Type B pancreatic cell (in vitro differentiated cells): ENCODE measurements around the gene CYFIP2. TPM values are rescaled to one million over a fixed set of nuclear protein-coding genes. Genes with fewer than 3 reads are reported as not detected.
A peak's percentile ranks its signal among the peaks of the same experiment; 100 is the strongest.

Source experiments
- DNase-seq: peaks from one replicate; pipeline ENCODE4 v3.0.0; 2021; ENCODE audit warnings: mixed read lengths; ENCODE audit not compliant: unreplicated experiment; ENCODE audit errors: extremely low spot score
- H3K27ac Mint-ChIP-seq: 2 replicates; pipeline ENCODE4 v1.8.0; 2021; ENCODE audit warnings: mild to moderate bottlenecking, mixed read lengths
- H3K27me3 Mint-ChIP-seq: 2 replicates; pipeline ENCODE4 v1.8.0; 2021; ENCODE audit warnings: mixed read lengths
- H3K36me3 Mint-ChIP-seq: 2 replicates; pipeline ENCODE4 v1.8.0; 2021; ENCODE audit warnings: mixed read lengths
- H3K4me1 Mint-ChIP-seq: one replicate; pipeline ENCODE4 v1.8.0; 2021; ENCODE audit warnings: mixed read lengths; ENCODE audit not compliant: unreplicated experiment
- H3K4me3 Mint-ChIP-seq: 2 replicates; pipeline ENCODE4 v1.8.0; 2021; ENCODE audit warnings: mild to moderate bottlenecking, mixed read lengths
- H3K9me3 Mint-ChIP-seq: 2 replicates; pipeline ENCODE4 v1.8.0; 2021; ENCODE audit warnings: mixed read lengths
- total RNA-seq: library from RNA; stranded (reverse); gene quantifications from 2 replicates; pipeline ENCODE4 v1.2.1, GENCODE V29; 2021; ENCODE audit warnings: low replicate concordance
- TF ChIP-seq, protein P1 (sequence below): fragments of 200-600 bp; sonication (generic); conservative IDR thresholded peaks from 2 replicates; pipeline ENCODE4 v1.5.0; 2021; ENCODE audit warnings: antibody characterized with exemption, mild to moderate bottlenecking

Gene CYFIP2
- total RNA-seq, 1 donor from 2014 or later: 61.4 TPM

DNA sequence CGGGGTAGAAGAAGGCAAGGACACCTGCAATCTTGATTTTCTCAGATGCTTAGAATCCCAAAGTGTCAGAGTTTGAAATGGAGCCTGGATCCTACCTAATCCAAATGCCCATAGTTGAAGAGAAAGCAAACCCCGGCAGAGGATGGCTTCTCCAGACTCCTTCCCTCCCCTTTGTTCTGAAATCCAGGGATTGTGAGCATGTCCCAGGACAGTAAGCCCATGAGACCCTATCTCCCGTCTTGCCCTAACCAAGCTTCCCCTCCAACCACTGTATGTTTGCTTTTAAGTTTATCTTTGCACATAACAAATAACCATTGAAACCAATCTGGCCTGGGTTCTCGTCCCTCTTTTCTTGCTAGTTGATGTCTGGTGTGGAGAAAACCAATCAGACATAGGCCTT is 115.8 kb downstream of the CYFIP2 start:
- H3K36me3 Mint-ChIP-seq: peaks cover 35% of the 10 kb centered on the region
- H3K27ac Mint-ChIP-seq: no peak overlapping the region
- TF ChIP-seq, protein P1, sequence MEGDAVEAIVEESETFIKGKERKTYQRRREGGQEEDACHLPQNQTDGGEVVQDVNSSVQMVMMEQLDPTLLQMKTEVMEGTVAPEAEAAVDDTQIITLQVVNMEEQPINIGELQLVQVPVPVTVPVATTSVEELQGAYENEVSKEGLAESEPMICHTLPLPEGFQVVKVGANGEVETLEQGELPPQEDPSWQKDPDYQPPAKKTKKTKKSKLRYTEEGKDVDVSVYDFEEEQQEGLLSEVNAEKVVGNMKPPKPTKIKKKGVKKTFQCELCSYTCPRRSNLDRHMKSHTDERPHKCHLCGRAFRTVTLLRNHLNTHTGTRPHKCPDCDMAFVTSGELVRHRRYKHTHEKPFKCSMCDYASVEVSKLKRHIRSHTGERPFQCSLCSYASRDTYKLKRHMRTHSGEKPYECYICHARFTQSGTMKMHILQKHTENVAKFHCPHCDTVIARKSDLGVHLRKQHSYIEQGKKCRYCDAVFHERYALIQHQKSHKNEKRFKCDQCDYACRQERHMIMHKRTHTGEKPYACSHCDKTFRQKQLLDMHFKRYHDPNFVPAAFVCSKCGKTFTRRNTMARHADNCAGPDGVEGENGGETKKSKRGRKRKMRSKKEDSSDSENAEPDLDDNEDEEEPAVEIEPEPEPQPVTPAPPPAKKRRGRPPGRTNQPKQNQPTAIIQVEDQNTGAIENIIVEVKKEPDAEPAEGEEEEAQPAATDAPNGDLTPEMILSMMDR: no peak
- no peak overlapping the region for H3K4me3 Mint-ChIP-seq
- H3K27me3 Mint-ChIP-seq: no peaks in the 10 kb centered on the region
- DNase-seq: no peak
- H3K9me3 Mint-ChIP-seq: no peaks in the 10 kb centered on the region
- peaks cover 23% of the 10 kb centered on the region for H3K4me1 Mint-ChIP-seq

DNA sequence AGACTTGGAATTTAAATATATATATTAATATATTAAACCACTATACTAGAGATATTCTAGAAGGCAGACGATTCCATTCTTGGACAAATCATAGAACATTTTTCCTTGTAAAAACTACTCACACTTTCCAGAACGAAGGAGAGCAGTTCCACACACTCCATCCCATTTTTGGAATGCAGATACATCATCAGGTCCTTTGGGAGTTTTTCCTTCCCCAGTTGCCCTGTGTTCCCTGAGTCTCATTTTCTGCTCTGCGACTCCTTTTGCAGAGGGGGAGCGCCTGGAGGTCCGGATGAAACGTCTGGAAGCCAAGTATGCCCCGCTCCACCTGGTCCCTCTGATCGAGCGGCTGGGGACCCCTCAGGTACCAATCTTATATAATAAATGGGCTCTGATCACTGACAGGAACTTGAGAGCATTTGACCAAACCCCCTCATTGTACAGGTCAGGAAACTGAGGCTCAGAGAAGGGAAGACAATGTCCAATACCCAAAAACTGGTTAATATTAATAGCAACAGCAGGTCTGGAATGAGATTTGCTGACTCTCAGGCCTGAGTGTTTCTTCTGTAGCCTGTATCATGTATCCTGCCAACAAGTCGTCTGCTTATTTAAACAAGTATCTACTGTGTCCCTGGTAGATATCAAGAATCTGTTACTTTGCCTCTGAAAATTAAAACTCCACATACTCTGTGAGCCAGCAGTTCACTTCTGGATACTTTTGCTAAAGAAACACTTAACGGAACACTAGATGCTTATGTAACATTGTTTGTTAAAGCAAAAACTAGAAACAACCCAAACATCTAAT is 117.3 kb downstream of the CYFIP2 start:
- no peaks in the 10 kb centered on the region for H3K9me3 Mint-ChIP-seq
- no peak overlapping the region for H3K4me3 Mint-ChIP-seq
- H3K27me3 Mint-ChIP-seq: no peaks in the 10 kb centered on the region
- peaks cover 34% of the 10 kb centered on the region for H3K4me1 Mint-ChIP-seq
- TF ChIP-seq, protein P1: no peak
- DNase-seq: no peak
- H3K36me3 Mint-ChIP-seq: peaks cover 22% of the 10 kb centered on the region
- no peak overlapping the region for H3K27ac Mint-ChIP-seq

DNA sequence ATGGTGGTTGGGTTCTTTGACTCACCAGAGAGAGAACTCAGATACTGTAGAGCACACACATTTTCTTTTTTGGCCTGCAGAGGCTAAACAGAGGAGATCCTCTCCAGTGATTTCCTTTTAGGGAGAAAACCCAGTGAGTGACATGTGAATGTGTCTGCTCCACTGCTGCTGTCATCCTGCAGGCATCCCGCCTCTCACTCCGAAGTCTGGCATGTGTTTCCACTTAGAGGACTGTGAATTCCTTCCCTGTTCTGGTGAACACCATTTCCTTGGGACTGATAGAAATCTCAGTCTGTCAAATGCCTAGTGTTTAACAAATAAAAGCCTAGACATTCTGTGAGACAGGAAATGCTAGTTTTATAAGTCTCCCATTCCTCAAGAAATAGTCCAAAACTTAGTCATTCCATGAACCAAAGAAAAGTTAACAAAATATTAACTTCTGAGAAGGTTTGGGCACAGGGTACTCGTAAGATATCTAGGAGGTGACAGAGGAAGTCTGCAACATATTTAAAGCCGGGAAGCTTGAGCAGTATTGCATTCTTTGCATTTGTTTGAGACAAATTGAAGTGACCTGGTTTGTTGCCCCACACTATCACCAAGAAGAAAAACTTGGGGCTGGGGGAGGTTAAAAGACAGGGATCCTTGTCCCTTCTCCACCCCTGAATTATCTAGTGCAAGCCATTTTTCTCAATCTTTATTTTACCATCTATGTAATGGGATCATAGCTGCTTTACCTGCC is 119.2 kb downstream of the CYFIP2 start:
- H3K4me3 Mint-ChIP-seq: no peak overlapping the region
- H3K4me1 Mint-ChIP-seq: peaks cover 34% of the 10 kb centered on the region
- no peaks in the 10 kb centered on the region for H3K9me3 Mint-ChIP-seq
- no peak for DNase-seq
- peak overlapping the region; percentile 70 for H3K27ac Mint-ChIP-seq
- no peaks in the 10 kb centered on the region for H3K27me3 Mint-ChIP-seq
- TF ChIP-seq, protein P1: no peak
- H3K36me3 Mint-ChIP-seq: peaks cover 21% of the 10 kb centered on the region

DNA sequence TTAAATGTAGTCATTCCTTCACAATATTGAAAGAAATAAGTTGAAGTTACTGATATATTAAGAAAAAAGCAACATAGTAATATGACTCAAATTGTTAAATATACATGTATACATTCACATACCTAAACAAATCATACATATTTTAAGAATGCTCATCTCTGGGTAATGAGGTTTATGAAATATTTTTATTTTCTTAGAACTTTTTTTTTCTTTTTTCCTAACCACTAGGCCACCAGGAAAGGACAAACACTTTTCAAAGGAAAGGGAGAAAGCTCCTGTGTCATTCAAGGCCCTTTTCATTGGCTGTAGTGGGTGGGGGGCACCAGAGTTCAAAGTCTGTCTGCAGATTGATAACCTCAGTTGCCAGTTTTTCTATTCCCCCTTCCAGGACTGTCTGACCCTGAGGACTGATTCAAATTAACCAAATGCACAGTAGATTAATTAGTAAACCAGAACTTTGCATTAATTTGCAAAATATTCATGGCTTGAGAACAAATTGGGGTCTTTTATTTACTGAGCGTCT is 121.2 kb downstream of the CYFIP2 start:
- Mint-ChIP-seq H3K36me3 (peaks cover 23% of the 10 kb centered on the region), H3K4me1 (peaks cover 39% of the 10 kb centered on the region), H3K27ac (no peak overlapping the region), H3K9me3 (no peaks in the 10 kb centered on the region), H3K4me3 (no peak overlapping the region), H3K27me3 (no peaks in the 10 kb centered on the region)
- no peak for DNase-seq
- TF ChIP-seq, protein P1: no peak

DNA sequence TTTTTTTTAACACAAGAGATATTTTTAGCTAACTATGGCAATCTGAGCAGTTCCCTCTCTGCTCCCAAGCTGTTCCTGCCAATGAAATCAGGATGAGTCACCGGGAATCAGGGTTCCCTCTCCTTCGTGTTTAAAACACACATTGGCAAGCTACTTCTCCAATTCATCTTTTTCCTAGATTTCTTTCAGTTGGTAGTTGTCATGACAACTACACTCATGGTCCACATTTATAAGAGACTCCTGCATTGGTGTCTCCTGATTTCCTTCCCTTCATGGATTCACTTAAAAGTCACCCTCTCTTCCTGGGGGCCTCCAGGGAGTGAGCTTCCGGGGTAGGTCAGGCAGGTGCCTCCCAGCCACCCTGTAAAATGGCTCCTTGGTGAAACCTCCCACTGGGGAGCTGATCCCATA is 121.8 kb downstream of the CYFIP2 start:
- TF ChIP-seq, protein P1: no peak
- Mint-ChIP-seq H3K36me3 (peaks cover 29% of the 10 kb centered on the region), H3K27me3 (no peaks in the 10 kb centered on the region), H3K4me3 (no peak overlapping the region), H3K9me3 (no peaks in the 10 kb centered on the region), H3K27ac (peak overlapping the region; percentile 11), H3K4me1 (peaks cover 39% of the 10 kb centered on the region)
- DNase-seq: no peak
